GM10847 (cell line): Measurements from ENCODE around the gene MET.

Source experiments
- POLR2A ChIP-seq: IDR thresholded peaks from 2 replicates; pipeline ENCODE4 v1.6.1; 2011; ENCODE audit not compliant: insufficient read length; ENCODE audit errors: extremely low read depth

Gene MET

DNA sequence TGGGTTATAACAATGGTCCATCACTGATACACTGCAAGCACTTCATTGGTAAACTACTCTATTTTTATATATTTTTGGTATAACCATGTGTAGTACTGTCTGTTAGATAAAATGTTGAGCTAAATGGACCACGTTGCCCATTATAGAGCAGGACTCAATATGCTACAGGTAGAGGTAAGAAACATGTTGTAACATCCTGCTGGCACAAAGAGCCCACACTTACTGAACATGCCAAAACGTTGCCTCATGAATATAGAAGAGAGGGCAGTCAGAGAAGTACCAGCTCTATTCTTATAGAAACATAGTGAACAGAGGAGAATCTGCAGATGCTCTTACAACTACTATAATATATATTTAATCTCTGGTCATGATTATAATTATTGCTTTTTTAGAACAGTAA is 18.4 kb upstream of the MET start:
- TF ChIP-seq POLR2A, result no peak

DNA sequence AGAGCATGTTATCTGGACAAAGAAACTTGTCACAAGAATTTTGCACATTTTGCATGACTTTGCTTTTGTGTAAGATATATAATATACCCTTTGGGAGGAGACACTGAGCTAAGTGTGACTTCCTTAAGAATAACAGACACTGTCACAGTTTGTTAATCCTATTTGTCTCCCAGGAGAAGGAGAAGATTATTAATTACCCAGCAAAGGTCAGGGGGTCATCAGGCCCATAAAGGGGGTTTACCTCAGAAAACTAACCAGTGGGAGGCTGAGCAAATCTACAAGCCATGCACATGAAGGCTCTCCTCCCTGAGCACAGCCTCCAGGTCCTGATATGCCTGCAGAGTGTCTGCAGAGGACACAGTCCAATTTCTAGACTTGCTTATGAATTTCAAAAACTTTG is 10.1 kb upstream of the MET start:
- TF ChIP-seq POLR2A, result no peak

DNA sequence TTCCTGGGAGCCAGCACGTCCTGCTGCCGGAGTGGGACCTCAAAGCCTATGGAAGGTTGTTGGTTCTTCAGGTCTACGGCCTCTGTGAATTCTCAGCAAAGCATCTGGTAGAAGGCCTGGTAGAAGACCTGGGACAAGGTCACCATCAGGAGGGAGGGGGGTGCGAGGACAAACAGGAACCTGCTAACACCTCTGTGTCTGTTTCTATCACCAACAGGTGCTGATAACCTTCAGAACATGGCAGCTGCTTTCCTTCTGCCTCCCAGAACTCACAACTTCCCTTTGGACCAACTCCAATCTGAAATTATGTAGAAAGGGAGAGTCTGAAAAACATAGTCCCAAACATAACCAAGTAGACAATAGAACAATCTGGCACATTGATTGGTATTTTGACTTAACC is 8.3 kb upstream of the MET start:
- no peak for TF ChIP-seq POLR2A

DNA sequence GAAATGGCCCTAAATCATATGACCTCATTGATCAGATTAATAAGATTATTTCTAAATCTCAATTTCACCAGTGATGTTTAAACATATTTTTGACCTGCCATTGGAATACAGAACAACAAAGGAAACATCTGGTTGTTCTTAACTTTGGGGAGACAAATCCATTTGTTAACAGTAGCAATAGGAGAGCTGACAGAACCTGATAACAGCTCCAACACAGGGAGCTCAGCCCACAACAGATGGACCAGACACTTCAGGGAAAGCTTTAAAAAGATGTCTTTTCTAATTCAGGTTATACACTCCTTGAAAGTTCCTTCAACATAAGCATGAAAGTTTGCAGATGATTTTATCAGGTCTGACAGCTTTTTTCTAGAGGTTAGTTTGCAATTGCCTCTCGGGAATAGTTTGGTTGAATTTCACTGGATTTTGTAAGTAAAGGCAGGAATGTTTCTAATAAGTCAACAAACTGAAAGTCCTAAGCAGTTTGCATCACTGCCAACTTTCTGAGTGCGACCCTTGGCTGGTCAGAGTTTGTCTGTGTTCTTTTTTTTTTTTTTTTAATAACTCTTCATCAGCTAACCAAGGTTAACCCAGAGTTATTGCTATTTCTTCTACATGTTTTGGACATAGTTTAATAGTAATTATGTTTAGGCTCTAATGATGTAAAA is 6.5 kb upstream of the MET start:
- no peak for TF ChIP-seq POLR2A

DNA sequence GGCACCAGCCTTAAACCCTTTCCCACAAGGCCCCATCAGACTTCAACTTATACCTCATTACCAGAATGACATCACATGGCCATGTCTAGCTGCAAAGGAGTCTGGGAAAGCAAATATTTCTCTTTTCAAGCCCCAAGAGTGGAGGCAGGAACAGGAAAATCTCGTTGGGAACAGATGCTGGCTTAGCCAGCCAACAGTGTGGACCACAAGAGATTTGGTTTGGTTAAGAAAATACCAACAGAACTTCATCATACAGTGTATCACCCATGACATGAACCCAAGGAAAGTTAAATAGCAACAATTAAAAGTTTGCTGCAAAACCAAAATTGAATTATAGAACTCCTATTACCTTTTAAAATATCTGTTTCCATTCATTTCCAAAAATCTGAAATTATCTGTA is 2.2 kb upstream of the MET start:
- TF ChIP-seq POLR2A, result no peak

DNA sequence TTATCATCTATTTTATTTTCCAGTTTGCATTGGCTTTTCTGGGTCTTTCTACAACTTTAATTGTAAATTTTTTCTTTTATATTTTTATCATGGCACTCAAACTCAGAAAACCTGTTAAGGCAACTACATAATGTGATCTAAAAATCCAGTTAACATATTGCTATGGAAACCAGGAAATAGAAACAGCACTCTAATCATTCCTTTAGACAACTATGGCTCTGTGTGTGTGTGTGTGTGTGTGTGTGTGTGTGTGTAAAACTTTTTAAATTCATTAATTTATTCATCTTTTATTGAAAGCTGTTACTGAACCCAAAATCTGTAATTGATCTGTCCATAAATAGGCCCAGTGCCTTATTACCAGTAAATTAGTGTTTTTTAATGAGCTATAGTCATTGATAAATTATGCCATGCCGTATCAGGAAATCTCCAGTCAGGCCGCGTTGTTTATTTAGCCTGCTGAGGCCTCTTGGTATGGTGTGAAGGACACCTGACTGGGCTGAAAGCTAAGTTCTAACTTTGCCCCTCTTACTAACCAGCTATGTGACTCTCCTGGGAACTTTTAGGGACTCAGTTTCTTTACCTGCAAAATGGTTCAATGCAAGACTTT is 1.5 kb upstream of the MET start:
- no peak for TF ChIP-seq POLR2A

DNA sequence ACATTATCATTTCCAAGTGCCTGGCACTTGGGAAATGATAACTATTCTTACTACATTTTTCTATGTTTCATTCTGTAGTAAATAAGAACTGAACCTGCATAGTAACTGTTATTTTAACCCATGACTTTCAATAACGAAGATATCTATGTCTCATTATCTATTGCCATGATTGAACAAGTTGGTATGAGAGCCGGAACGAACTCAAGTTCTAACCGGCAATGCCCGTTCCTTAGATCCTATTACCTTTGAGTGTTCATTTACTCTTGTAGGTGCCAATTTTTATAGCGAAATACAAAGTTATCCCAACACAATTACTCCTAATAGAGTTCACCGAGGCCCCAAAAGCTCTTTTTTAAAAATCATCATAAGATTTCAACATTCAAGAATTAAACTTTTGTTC is 885 bp upstream of the MET start:
- TF ChIP-seq POLR2A, result no peak

DNA sequence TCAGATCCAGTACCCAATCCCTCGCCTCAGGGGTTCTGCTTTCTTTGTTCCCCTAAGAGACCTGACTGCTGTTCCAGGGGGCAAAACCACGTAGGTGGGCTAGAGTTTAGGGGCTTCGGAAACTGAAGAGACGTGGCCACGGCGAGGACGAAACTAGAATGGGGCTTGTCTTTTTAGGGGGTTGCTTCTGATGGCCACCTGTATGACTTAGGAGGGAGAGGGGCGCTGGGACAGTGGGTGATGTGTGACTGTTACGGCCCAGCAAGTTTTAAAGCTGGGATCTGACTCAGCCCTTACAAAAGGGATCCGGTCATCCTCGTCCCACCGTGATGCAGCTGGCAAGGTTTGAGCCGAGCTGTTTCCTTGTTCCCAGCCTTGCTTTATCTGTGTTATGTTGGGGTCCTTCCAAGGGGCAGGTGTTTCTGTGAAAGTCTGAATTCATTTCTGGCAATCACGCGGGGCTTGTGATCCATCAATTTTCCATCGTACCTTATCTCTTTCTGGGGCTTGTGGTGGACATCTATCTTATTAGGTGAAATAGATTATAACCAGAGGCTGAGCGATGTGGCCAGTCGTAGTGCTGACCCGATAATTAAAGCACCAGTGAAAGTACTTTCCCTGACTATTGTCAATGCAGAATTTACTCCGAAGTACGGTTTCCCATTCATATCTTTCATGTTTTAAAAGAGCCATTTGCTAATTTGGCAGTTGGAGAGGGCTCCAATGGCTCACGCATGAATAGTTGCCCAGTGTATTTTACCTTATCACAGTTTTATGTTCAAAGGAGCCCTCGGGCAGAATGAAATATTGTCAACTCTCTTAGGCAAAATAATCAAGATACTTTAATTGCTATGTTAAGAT is 830 bp downstream of the MET start:
- TF ChIP-seq POLR2A, result no peak

DNA sequence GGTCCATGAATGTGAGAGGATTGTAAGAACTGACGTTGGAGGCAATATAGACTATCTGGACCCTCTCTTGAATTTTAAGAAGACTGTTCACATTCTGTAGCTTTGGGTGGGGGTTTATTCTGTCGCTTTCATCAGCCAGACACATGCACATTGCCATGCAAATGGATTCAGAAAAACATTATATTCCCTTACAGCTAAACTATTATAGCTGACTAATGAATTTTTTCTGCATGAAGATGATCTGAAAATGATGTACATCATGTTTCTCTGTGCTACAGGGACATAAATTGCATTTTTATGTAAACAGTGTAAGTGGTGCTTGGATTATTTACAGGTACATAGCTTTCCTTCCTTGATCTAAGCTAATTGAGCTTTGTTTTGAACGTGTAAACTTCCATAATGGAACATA is 1.5 kb downstream of the MET start:
- no peak for TF ChIP-seq POLR2A

DNA sequence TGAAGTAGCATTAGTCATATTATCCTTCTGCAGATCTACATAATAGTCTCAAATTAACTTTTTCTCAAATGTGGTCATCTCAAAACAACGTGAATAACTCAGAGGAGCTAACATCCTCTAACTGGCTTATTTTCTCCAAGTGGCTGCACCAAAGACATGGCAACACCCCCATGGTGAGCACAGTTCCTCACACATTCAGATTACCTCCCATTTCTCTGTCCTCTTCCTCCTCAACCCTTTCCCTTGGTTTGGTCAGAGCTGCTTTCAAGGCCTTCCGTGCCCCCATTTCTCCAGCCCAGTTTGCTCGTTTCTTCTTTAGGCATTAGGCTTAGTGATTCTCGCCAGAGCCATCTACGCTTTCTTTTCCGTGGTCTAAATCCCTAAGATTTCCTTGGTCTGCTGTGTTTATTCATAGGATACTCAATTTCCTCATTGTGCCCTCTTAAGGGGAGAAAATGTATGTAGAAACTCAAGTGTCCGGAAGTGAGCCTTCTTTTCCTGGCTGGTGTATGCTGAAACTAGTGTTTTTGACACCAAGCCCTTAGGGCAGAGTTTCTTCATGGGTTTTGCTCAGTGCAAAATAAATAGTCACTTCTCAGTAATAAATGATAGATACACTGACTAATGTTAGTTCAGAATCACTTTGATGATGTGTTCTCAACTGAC is 2.6 kb downstream of the MET start:
- TF ChIP-seq POLR2A, result no peak

DNA sequence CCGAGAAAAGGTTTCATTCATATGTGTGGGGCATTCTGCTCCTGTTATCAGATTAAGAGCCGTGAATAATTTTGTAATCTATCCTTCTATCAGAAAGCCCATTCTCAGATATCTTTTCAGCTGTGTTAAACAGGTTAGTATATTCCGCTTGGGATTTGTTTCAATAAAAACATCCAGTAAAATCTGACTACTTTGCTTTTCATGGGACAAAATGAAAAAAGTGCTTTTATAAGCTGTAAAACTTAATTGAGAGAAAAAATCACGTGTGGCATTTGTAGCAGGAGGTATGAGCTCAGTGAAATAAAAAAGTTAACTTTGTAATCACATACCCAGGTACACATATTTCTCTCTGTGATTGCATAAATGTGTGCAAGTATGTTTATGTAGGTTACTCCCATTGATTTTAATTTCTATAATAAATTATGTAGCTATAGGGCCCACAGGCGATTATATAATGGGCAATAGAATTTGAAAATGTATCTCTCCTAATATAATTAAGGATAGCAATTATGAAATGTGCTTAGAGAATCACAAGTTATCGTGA is 3.9 kb downstream of the MET start:
- no peak for TF ChIP-seq POLR2A

DNA sequence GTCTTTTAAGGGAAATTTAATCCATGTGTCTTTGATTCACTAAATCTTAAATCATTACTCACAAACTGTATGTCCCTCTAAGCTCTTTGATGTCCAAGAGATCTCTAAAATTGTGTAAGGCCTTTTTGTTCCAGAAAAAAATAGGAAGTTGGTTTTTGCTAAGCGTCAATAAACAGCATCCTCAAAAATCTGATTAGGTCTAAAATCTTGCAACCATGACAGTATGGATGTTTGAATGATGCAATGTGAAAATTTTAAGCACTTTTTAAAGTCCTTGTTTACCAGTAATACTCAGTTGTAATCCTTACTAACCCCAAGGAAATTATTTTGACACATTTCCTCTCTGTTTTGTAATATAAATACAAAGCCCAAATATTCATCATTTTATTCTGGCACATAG is 6.8 kb downstream of the MET start:
- no peak for TF ChIP-seq POLR2A

DNA sequence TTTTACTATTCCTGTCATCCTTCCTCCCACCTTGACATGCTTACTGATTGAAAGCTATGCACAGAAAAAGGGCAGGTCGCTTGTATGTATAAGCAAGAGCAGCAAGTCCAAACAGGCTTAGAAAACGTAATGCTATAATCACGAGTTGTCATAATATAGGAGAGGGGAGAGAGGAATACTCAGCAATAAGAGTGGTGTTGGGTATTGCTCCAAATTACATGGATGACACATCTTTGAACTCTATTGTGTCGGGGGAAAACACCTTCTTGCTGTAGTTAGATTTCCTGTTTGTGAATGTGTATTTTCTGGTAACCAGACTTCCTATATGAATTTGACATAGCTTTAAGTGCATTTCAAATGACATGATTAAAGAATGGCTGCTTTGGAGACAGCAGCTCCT is 7.5 kb downstream of the MET start:
- TF ChIP-seq POLR2A, result no peak

DNA sequence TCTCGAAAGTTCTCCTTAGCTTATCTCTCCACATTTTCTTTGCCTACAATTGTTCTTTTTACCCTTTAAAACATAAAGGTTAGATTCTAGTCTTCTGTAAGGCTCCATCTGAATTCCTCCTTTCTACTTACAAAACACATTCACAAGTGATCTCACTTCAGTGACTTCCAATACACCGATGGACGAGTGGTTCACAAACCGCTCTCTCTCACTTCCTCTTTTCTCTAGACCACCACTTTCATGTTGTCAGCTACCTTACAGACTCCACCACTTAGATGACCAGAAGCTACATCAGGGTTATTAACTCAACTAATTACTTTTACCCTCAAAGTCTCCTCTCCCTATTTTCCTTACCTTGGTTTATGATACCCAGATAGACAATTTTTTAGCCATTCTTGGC is 11.8 kb downstream of the MET start:
- TF ChIP-seq POLR2A, result no peak

DNA sequence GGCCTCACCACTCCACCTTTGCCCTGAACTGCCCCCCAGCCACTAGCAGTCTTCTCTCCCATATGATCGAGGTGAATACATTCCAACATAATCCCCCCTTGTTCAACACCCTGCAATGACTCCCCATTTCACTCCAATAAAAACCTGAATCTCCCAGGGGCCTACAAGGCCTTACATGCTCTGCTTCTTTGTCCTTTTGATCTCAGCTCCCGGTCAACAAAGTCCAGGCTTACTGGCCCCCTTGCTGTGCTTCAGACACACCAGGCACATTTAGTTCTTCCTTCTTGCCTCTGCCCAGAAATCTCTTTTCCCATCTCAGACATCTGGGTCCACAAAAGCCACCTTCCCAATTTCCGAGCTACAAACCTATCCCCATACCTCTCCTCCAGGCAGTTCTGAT is 14.0 kb downstream of the MET start:
- no peak for TF ChIP-seq POLR2A

DNA sequence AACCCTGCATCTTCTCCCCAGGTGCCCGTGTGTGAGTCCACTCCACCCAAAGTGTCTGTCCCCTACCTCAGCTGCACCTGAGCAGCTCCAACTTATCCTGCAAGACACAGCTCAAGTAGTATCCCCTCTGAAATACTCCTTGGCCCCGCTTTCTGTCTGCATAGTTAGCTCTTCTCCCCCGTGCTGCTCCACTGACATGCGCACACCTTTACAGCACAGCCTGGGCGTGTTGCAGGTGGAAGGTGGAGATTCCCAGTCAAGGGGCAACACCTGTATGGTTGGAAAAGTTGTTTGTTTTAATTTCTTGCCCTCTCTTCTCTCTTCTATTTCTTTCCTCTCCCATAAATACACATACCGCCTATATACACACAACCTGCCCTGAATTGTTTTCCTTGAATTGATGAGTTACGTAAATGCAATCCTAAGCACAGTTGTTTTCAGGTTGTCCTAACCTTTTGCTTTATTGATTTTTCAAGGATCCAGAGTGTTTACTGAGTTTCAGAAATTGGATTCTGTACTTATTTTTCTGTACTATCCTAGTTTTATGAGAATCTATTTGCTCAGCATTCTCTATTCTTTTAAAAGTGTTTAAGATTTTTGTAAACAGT is 14.9 kb downstream of the MET start:
- no peak for TF ChIP-seq POLR2A

DNA sequence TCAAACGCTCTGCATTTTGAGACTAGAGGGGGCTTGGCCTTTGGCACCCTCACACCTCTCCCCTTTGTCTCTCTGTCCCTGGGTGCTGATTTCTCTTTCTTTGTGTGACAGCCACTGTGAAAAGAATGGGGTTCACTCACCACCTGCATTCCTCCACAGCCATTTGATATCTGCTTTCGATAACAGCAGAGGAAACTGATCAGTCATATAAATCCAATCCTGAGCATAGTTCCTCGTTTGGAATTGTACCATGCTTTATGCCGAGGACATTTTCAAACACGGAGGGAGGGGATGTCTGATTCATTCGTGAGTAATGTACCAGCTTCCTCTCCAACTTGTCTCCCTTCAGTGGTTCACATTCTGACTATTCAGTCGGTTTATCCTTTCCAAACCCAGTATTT is 15.8 kb downstream of the MET start:
- TF ChIP-seq POLR2A, result no peak
